WTC11 (cell line): Measurements from ENCODE around the gene SERTAD3. TPM values are rescaled to one million over a fixed set of nuclear protein-coding genes. Genes with fewer than 3 reads are reported as not detected.

ENCODE experiments used
- AR ChIP-seq: fragments of 250-450 bp; sonication (Bioruptor Pico); IDR thresholded peaks from 2 replicates; pipeline ENCODE4 v1.9.0; 2021; ENCODE audit warnings: mild to moderate bottlenecking
- ATF1 ChIP-seq: sonication (generic); formaldehyde crosslinking; IDR thresholded peaks from 2 replicates; pipeline ENCODE4 v1.8.1; 2023; ENCODE audit warnings: mild to moderate bottlenecking, moderate library complexity, missing genetic modification reagents
- CBFB ChIP-seq: sonication (generic); formaldehyde crosslinking; IDR thresholded peaks from 2 replicates; pipeline ENCODE4 v1.8.1; 2022; ENCODE audit warnings: mild to moderate bottlenecking, low read depth, missing genetic modification reagents
- E2F4 ChIP-seq: sonication (generic); formaldehyde crosslinking; IDR thresholded peaks from 2 replicates; pipeline ENCODE4 v1.8.1; 2022; ENCODE audit warnings: low read depth, mild to moderate bottlenecking, moderate library complexity, missing genetic modification reagents, borderline replicate concordance
- E2F5 ChIP-seq: sonication (generic); formaldehyde crosslinking; IDR thresholded peaks from 2 replicates; pipeline ENCODE4 v1.8.1; 2022; ENCODE audit warnings: mild to moderate bottlenecking, moderate library complexity, missing genetic modification reagents
- ESRRA ChIP-seq: sonication (generic); formaldehyde crosslinking; IDR thresholded peaks from 2 replicates; pipeline ENCODE4 v1.8.1; 2022; ENCODE audit warnings: mild to moderate bottlenecking, missing genetic modification reagents, borderline replicate concordance
- NFATC4 ChIP-seq: fragments of 250-450 bp; sonication (Bioruptor Pico); IDR thresholded peaks from 2 replicates; pipeline ENCODE4 v1.9.0; 2021; ENCODE audit warnings: mild to moderate bottlenecking
- NFE2L1 ChIP-seq: sonication (generic); formaldehyde crosslinking; IDR thresholded peaks from 2 replicates; pipeline ENCODE4 v1.8.1; 2023; ENCODE audit warnings: missing genetic modification reagents
- NFYB ChIP-seq: sonication (generic); formaldehyde crosslinking; conservative IDR thresholded peaks from 2 replicates; pipeline ENCODE4 v1.8.0; 2022; ENCODE audit warnings: low read depth, missing genetic modification reagents
- PRDM15 ChIP-seq: sonication (generic); formaldehyde crosslinking; IDR thresholded peaks from 2 replicates; pipeline ENCODE4 v1.8.0; 2022; ENCODE audit warnings: missing genetic modification reagents
- PREB ChIP-seq: sonication (generic); formaldehyde crosslinking; IDR thresholded peaks from 2 replicates; pipeline ENCODE4 v1.8.1; 2022; ENCODE audit warnings: mild to moderate bottlenecking, missing genetic modification reagents, moderate library complexity, borderline replicate concordance
- RELA ChIP-seq: sonication (generic); formaldehyde crosslinking; IDR thresholded peaks from 2 replicates; pipeline ENCODE4 v1.8.1; 2022; ENCODE audit warnings: missing genetic modification reagents, mild to moderate bottlenecking, borderline replicate concordance
- SP1 ChIP-seq: sonication (generic); formaldehyde crosslinking; conservative IDR thresholded peaks from 2 replicates; pipeline ENCODE4 v1.8.1; 2022; ENCODE audit warnings: missing genetic modification reagents
- STAT6 ChIP-seq: sonication (generic); formaldehyde crosslinking; conservative IDR thresholded peaks from 2 replicates; pipeline ENCODE4 v1.8.1; 2023; ENCODE audit warnings: mild to moderate bottlenecking, low read depth, missing genetic modification reagents, moderate library complexity
- TP53 ChIP-seq: sonication (generic); formaldehyde crosslinking; IDR thresholded peaks from 2 replicates; pipeline ENCODE4 v1.8.1; 2023; ENCODE audit warnings: mild to moderate bottlenecking, missing genetic modification reagents
- ZMAT4 ChIP-seq: fragments of 250-450 bp; sonication (Bioruptor Pico); IDR thresholded peaks from 2 replicates; pipeline ENCODE4 v1.9.0; 2021; ENCODE audit warnings: mild to moderate bottlenecking
- ZNF317 ChIP-seq: sonication (generic); formaldehyde crosslinking; IDR thresholded peaks from 2 replicates; pipeline ENCODE4 v1.8.1; 2023; ENCODE audit warnings: low read depth, mild to moderate bottlenecking, moderate library complexity, missing genetic modification reagents, borderline replicate concordance
- ZNF532 ChIP-seq: fragments of 250-450 bp; sonication (Bioruptor Pico); IDR thresholded peaks from 2 replicates; pipeline ENCODE4 v1.9.0; 2021; ENCODE audit warnings: mild to moderate bottlenecking, borderline replicate concordance
- ZNF671 ChIP-seq: fragments of 250-450 bp; sonication (Bioruptor Pico); IDR thresholded peaks from 2 replicates; pipeline ENCODE4 v1.8.0; 2021; ENCODE audit warnings: mild to moderate bottlenecking
- total RNA-seq: library from RNA; stranded (reverse); gene quantifications from 3 replicates; pipeline ENCODE4 v1.2.3, GENCODE V29; 2021

The SERTAD3 gene
- total RNA-seq, 1 experiment from 2014 or later = 33.6 TPM

GRCh38 chr19:40420766-40421765 is 23.1 kb downstream of the SERTAD3 start (continued):
- TF ChIP-seq E2F4 (CRISPR knock-in tag) (no peak), ESRRA (CRISPR knock-in tag) (no peak), RELA (CRISPR knock-in tag) (peak; percentile 78; the same call in 1 of the 2 replicates), E2F5 (CRISPR knock-in tag) (peak; percentile 58; the same call in 1 of the 2 replicates), NFATC4 (CRISPR knock-in tag) (no peak), ZNF532 (CRISPR knock-in tag) (no peak), ZNF317 (CRISPR knock-in tag) (no peak), ZMAT4 (no peak), AR (CRISPR knock-in tag) (no peak), ATF1 (no peak), TP53 (no peak), ZNF671 (CRISPR knock-in tag) (no peak), NFE2L1 (CRISPR knock-in tag) (no peak), NFYB (CRISPR knock-in tag) (no peak), CBFB (CRISPR knock-in tag) (no peak), SP1 (CRISPR knock-in tag) (peak; percentile 86), STAT6 (no peak), PRDM15 (CRISPR knock-in tag) (no peak; the same call in 1 of the 2 replicates), PREB (CRISPR knock-in tag) (0 out of 2 replicates have a peak, but pooled peaks have one; percentile 35)
